Loucy (cell line): Measurements from ENCODE around the gene RABGAP1.

Source experiments
- H2AFZ ChIP-seq: fragments of 200-600 bp; sonication (generic); 2 replicates; pipeline ENCODE4 v1.6.0; 2016; ENCODE audit warnings: antibody characterized with exemption, mild to moderate bottlenecking, low read length, moderate library complexity
- H3F3A ChIP-seq: fragments of 200-600 bp; 2 replicates; pipeline ENCODE4 v1.6.0; 2016; ENCODE audit warnings: antibody characterized with exemption, low read depth, mild to moderate bottlenecking
- H3K27me3 ChIP-seq: fragments of 200-600 bp; sonication (generic); 2 replicates; pipeline ENCODE4 v1.6.1; 2014; ENCODE audit warnings: low read length, mild to moderate bottlenecking; ENCODE audit not compliant: insufficient read depth, poor library complexity, severe bottlenecking
- H3K36me3 ChIP-seq: fragments of 200-600 bp; sonication (generic); 2 replicates; pipeline ENCODE4 v1.6.1; 2016; ENCODE audit warnings: low read length; ENCODE audit not compliant: insufficient read depth
- H3K4me1 ChIP-seq: fragments of 200-600 bp; sonication (generic); 2 replicates; pipeline ENCODE4 v1.5.1; 2014; ENCODE audit warnings: low read length, mild to moderate bottlenecking; ENCODE audit not compliant: insufficient read depth, poor library complexity, severe bottlenecking
- H3K4me2 ChIP-seq: fragments of 200-600 bp; sonication (generic); 2 replicates; pipeline ENCODE4 v1.6.0; 2014; ENCODE audit warnings: antibody characterized with exemption, low read length, low read depth, mild to moderate bottlenecking; ENCODE audit not compliant: poor library complexity, severe bottlenecking
- H3K4me3 ChIP-seq: fragments of 200-600 bp; sonication (generic); 2 replicates; pipeline ENCODE4 v1.5.1; 2014; ENCODE audit warnings: low read length, mild to moderate bottlenecking, mixed read lengths; ENCODE audit not compliant: poor library complexity, severe bottlenecking
- H3K79me2 ChIP-seq: fragments of 200-600 bp; sonication (generic); 2 replicates; pipeline ENCODE4 v1.6.1; 2014; ENCODE audit warnings: low read length; ENCODE audit not compliant: insufficient read depth
- H3K9ac ChIP-seq: fragments of 200-600 bp; sonication (generic); 2 replicates; pipeline ENCODE4 v1.6.0; 2014; ENCODE audit warnings: mild to moderate bottlenecking, low read depth, low read length, moderate library complexity; ENCODE audit not compliant: poor library complexity, severe bottlenecking
- H3K9me2 ChIP-seq: fragments of 200-600 bp; sonication (generic); replicated peaks from 2 replicates; pipeline ENCODE4 v1.6.1; 2016; ENCODE audit warnings: low read depth, low read length, mixed read lengths
- H3K9me3 ChIP-seq: fragments of 200-600 bp; sonication (generic); 2 replicates; pipeline ENCODE4 v1.6.1; 2014; ENCODE audit warnings: mild to moderate bottlenecking, antibody characterized with exemption, low read length, low read depth; ENCODE audit not compliant: insufficient read depth
- H4K20me1 ChIP-seq: fragments of 200-600 bp; sonication (generic); 2 replicates; pipeline ENCODE4 v1.6.0; 2014; ENCODE audit warnings: antibody characterized with exemption, low read length, mild to moderate bottlenecking; ENCODE audit not compliant: insufficient read depth, poor library complexity, severe bottlenecking
- EZH2phosphoT487 ChIP-seq: fragments of 200-600 bp; IDR thresholded peaks from 2 replicates; pipeline ENCODE4 v1.6.1; 2018; ENCODE audit warnings: antibody characterized with exemption, mild to moderate bottlenecking, moderate library complexity, borderline replicate concordance
- TF ChIP-seq, protein P1 (sequence below): fragments of 200-600 bp; sonication (generic); conservative IDR thresholded peaks from 2 replicates; pipeline ENCODE4 v1.5.1; 2014; ENCODE audit warnings: mild to moderate bottlenecking, antibody characterized with exemption, low read length

RABGAP1 gene

GRCh38 chr9:123105490-123105889 is 164.7 kb downstream of the RABGAP1 start:
- H3K4me3 ChIP-seq, result no peak overlapping the region
- H3K9me2 ChIP-seq, result no peaks in the 10 kb centered on the region
- H3K79me2 ChIP-seq, result no peaks in the 10 kb centered on the region
- H2AFZ ChIP-seq, result no peak overlapping the region
- H3K4me1 ChIP-seq, result no peaks in the 10 kb centered on the region
- no peaks in the 10 kb centered on the region for H3F3A ChIP-seq
- H3K9me3 ChIP-seq, result no peaks in the 10 kb centered on the region
- H3K36me3 ChIP-seq, result peaks cover 46% of the 10 kb centered on the region; the same call in 1 of the 2 replicates
- TF ChIP-seq EZH2phosphoT487, result no peak
- TF ChIP-seq, protein P1, sequence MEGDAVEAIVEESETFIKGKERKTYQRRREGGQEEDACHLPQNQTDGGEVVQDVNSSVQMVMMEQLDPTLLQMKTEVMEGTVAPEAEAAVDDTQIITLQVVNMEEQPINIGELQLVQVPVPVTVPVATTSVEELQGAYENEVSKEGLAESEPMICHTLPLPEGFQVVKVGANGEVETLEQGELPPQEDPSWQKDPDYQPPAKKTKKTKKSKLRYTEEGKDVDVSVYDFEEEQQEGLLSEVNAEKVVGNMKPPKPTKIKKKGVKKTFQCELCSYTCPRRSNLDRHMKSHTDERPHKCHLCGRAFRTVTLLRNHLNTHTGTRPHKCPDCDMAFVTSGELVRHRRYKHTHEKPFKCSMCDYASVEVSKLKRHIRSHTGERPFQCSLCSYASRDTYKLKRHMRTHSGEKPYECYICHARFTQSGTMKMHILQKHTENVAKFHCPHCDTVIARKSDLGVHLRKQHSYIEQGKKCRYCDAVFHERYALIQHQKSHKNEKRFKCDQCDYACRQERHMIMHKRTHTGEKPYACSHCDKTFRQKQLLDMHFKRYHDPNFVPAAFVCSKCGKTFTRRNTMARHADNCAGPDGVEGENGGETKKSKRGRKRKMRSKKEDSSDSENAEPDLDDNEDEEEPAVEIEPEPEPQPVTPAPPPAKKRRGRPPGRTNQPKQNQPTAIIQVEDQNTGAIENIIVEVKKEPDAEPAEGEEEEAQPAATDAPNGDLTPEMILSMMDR, result no peak
- no peaks in the 10 kb centered on the region for H4K20me1 ChIP-seq
- H3K27me3 ChIP-seq, result no peaks in the 10 kb centered on the region
- no peak overlapping the region for H3K9ac ChIP-seq
- H3K4me2 ChIP-seq, result no peak overlapping the region

GRCh38 chr9:123107639-123108285 is 166.9 kb downstream of the RABGAP1 start:
- H3K9ac ChIP-seq, result no peak overlapping the region
- H3F3A ChIP-seq, result no peaks in the 10 kb centered on the region
- H4K20me1 ChIP-seq, result no peaks in the 10 kb centered on the region
- H3K4me1 ChIP-seq, result no peaks in the 10 kb centered on the region
- no peaks in the 10 kb centered on the region for H3K9me2 ChIP-seq
- H3K27me3 ChIP-seq, result no peaks in the 10 kb centered on the region
- no peaks in the 10 kb centered on the region for H3K9me3 ChIP-seq
- peaks cover 33% of the 10 kb centered on the region; the same call in 1 of the 2 replicates for H3K36me3 ChIP-seq
- H2AFZ ChIP-seq, result no peak overlapping the region
- no peaks in the 10 kb centered on the region for H3K79me2 ChIP-seq
- TF ChIP-seq, protein P1, result no peak
- no peak for TF ChIP-seq EZH2phosphoT487
- H3K4me3 ChIP-seq, result no peak overlapping the region
- H3K4me2 ChIP-seq, result no peak overlapping the region

DNA sequence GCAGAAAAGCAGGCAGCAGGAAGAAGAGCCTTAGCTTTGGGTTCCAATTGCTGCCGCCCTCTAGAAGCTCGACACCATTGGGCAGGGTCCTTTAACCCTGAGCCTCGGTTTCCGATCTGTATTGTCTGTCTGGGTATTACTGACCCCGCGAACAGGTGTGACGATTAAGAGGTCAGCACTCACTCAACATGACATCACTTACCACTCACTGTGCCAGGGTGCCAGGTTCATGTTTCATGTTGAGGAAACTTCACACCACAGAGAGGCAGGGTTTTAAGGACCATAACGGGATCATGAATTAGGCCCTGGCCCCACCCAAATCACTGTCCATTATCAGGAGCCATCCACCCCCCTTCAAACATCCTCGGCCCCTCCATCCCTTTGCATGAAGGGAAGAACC is 168.2 kb downstream of the RABGAP1 start:
- no peak overlapping the region for H3K4me3 ChIP-seq
- H3K4me2 ChIP-seq, result no peak overlapping the region
- H3F3A ChIP-seq, result no peaks in the 10 kb centered on the region
- no peaks in the 10 kb centered on the region for H3K4me1 ChIP-seq
- peaks cover 33% of the 10 kb centered on the region; the same call in 1 of the 2 replicates for H3K36me3 ChIP-seq
- H2AFZ ChIP-seq, result no peak overlapping the region
- H3K79me2 ChIP-seq, result no peaks in the 10 kb centered on the region
- H4K20me1 ChIP-seq, result no peaks in the 10 kb centered on the region
- H3K9me2 ChIP-seq, result no peaks in the 10 kb centered on the region
- TF ChIP-seq, protein P1, result no peak
- no peak for TF ChIP-seq EZH2phosphoT487
- no peak overlapping the region for H3K9ac ChIP-seq
- H3K9me3 ChIP-seq, result no peaks in the 10 kb centered on the region
- H3K27me3 ChIP-seq, result no peaks in the 10 kb centered on the region
